Activated CD8-positive, alpha-beta memory T cell treated with anti-CD3 and anti-CD28 coated beads for 1 hour (primary cell): ENCODE results near the gene GLYATL1B.
"Not testable (repeated sequence)": the region's sequence is repeated elsewhere in the genome, so short reads cannot be mapped to it uniquely, and the experiment has no call there.

Source experiments
- DNase-seq, 2 donors: peaks; one replicate each; pipeline ENCODE4 v3.0.0-alpha.2; 2020; ENCODE audit warnings: low read depth in 1 of 2; ENCODE audit errors: extremely low read depth in 1 of 2

GLYATL1B gene

GRCh38 chr11:59095972-59096575 is 10.0 kb downstream of the GLYATL1B start:
- not testable (repeated sequence) for DNase-seq

- peak; percentile 24 to 41 for DNase-seq
These were observed 11.1 kb downstream of the GLYATL1B start for GRCh38 chr11:59097113-59097708.

GRCh38 chr11:59097938-59098337 is 11.8 kb downstream of the GLYATL1B start:
- DNase-seq: not testable (repeated sequence)

- DNase-seq: peak in 1 of 2 donors; percentile 24
These were observed 16.2 kb downstream of the GLYATL1B start for GRCh38 chr11:59102259-59102765.

- DNase-seq: peak in 1 of 2 donors; percentile 1
These were observed 20.5 kb downstream of the GLYATL1B start, which contains the start of gene FAM111B for GRCh38 chr11:59106363-59107336. FAM111B (plus strand) TSS chr11:59107237; CDS start chr11:59109626, 2,389 bp downstream.

- not testable (repeated sequence) for DNase-seq
These were observed 21.6 kb downstream of the GLYATL1B start for GRCh38 chr11:59107721-59108120.

- no peak for DNase-seq
These were observed 26.4 kb downstream of the GLYATL1B start for GRCh38 chr11:59112494-59112893.

- no peak for DNase-seq
These were observed 28.2 kb downstream of the GLYATL1B start for GRCh38 chr11:59114344-59114743.

- no peak for DNase-seq
These were observed 29.4 kb downstream of the GLYATL1B start for GRCh38 chr11:59115553-59115952.

- no peak for DNase-seq
These were observed 31.7 kb downstream of the GLYATL1B start for GRCh38 chr11:59117774-59118173.

GRCh38 chr11:59119826-59120225 is 33.7 kb downstream of the GLYATL1B start:
- no peak for DNase-seq

- peak; percentile 72 to 83 for DNase-seq
These were observed 49.7 kb downstream of the GLYATL1B start for GRCh38 chr11:59135648-59136461.

GRCh38 chr11:59136551-59136950 is 50.4 kb downstream of the GLYATL1B start:
- DNase-seq: not testable (repeated sequence)

GRCh38 chr11:59137190-59137589 is 51.1 kb downstream of the GLYATL1B start:
- no peak for DNase-seq

GRCh38 chr11:59138643-59139042 is 52.5 kb downstream of the GLYATL1B start:
- no peak for DNase-seq

GRCh38 chr11:59141191-59141590 is 55.1 kb downstream of the GLYATL1B start:
- DNase-seq: no peak

- DNase-seq: no peak
These were observed 55.8 kb downstream of the GLYATL1B start for GRCh38 chr11:59141673-59142460.

GRCh38 chr11:59142530-59143507 is 56.7 kb downstream of the GLYATL1B start, which contains the start of gene FAM111A:
FAM111A (plus strand) TSS chr11:59142856; CDS start chr11:59148873, 6,017 bp downstream.
- DNase-seq: peak; percentile 68 to 72
